Mesendoderm (in vitro differentiated cells): Measurements from ENCODE around the gene ARHGEF19.
"Not testable (repeated sequence)": the region's sequence is repeated elsewhere in the genome, so short reads cannot be mapped to it uniquely, and the experiment has no call there.

ENCODE experiments used
- DNase-seq: peaks from one replicate; pipeline ENCODE4 v3.0.0; 2013
- H2AK5ac ChIP-seq: 2 replicates; pipeline ENCODE4 v1.6.1; 2013; ENCODE audit warnings: low read length, inconsistent platforms
- H2BK120ac ChIP-seq: 2 replicates; pipeline ENCODE4 v1.6.1; 2013; ENCODE audit warnings: low read depth, mild to moderate bottlenecking, low read length, moderate library complexity, mixed read lengths
- H2BK15ac ChIP-seq: replicated peaks from 2 replicates; pipeline ENCODE4 v1.6.1; 2013; ENCODE audit warnings: low read depth, mild to moderate bottlenecking, moderate library complexity
- H2BK5ac ChIP-seq: 2 replicates; pipeline ENCODE4 v1.6.1; 2013; ENCODE audit warnings: low read length, inconsistent platforms
- H3K18ac ChIP-seq: 2 replicates; pipeline ENCODE4 v1.6.1; 2013; ENCODE audit warnings: mild to moderate bottlenecking, low read length, mixed read lengths
- H3K23ac ChIP-seq: one replicate; pipeline ENCODE4 v1.6.1; 2013; ENCODE audit warnings: low read length
- H3K27ac ChIP-seq: 2 replicates; pipeline ENCODE4 v1.5.1; 2013; ENCODE audit warnings: low read depth, mild to moderate bottlenecking, inconsistent platforms, low read length, moderate library complexity
- H3K27me3 ChIP-seq: 2 replicates; pipeline ENCODE4 v1.6.1; 2013; ENCODE audit warnings: low read length, control low read depth, mild to moderate bottlenecking, inconsistent platforms; ENCODE audit not compliant: insufficient read depth, poor library complexity
- H3K36me3 ChIP-seq: 2 replicates; pipeline ENCODE4 v1.6.1; 2013; ENCODE audit warnings: low read length, inconsistent platforms; ENCODE audit not compliant: control insufficient read depth, insufficient read depth
- H3K4ac ChIP-seq: one replicate; pipeline ENCODE4 v1.6.1; 2013; ENCODE audit warnings: low read depth, mild to moderate bottlenecking, low read length, moderate library complexity
- H3K4me1 ChIP-seq: 2 replicates; pipeline ENCODE4 v1.6.1; 2013; ENCODE audit warnings: low read depth, low read length, inconsistent platforms; ENCODE audit not compliant: control insufficient read depth
- H3K4me2 ChIP-seq: 2 replicates; pipeline ENCODE4 v1.6.1; 2013; ENCODE audit warnings: low read length
- H3K4me3 ChIP-seq: 2 replicates; pipeline ENCODE4 v1.5.1; 2013; ENCODE audit warnings: mild to moderate bottlenecking, low read length
- H3K56ac ChIP-seq: one replicate; pipeline ENCODE4 v1.6.1; 2013; ENCODE audit warnings: low read length
- H3K79me1 ChIP-seq: 2 replicates; pipeline ENCODE4 v1.6.1; 2013; ENCODE audit warnings: low read length, inconsistent platforms
- H3K79me2 ChIP-seq: 2 replicates; pipeline ENCODE4 v1.6.1; 2013; ENCODE audit warnings: mild to moderate bottlenecking, low read length; ENCODE audit not compliant: control insufficient read depth, insufficient read depth
- H3K9ac ChIP-seq: 2 replicates; pipeline ENCODE4 v1.6.1; 2013; ENCODE audit warnings: low read length, inconsistent platforms
- H4K5ac ChIP-seq: one replicate; pipeline ENCODE4 v1.6.1; 2013; ENCODE audit warnings: low read length
- H4K8ac ChIP-seq: one replicate; pipeline ENCODE4 v1.6.1; 2013; ENCODE audit warnings: low read depth, mild to moderate bottlenecking, control low read depth, low read length, moderate library complexity
- WGBS: extraction: QIAGEN DNeasy Blood & Tissue Kit; methylation state at CpG from one replicate; pipeline ENCODE4 v1.1.7; 2013; ENCODE audit warnings: low lambda C conversion rate, missing lambda C conversion rate; ENCODE audit not compliant: insufficient coverage; ENCODE audit errors: extremely low coverage; 5-methylcytosine and 5-hydroxymethylcytosine counted together

Gene ARHGEF19

DNA sequence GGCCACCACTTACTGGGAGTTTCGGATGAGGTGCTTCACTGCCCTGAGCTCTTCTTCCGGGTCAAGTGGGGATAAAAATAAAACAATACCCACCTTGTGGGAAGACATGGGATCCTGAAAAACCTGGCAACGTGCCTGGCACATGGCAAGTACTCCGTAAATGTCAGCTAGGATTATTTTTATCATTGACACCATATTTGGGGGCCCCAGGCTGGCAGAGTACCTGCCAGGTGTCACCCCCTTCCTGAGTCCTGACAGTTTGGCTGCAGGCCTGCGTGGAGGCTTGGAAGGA, 47.4 kb downstream of the ARHGEF19 start:
- Histone ChIP-seq H3K4me3 (no peak overlapping the region), H3K79me2 (no peaks in the 10 kb centered on the region), H3K56ac (peak overlapping the region; percentile 85), H4K5ac (no peak overlapping the region), H2BK15ac (no peak overlapping the region), H2BK120ac (peak overlapping the region; percentile 23), H4K8ac (no peak overlapping the region), H3K27me3 (no peaks in the 10 kb centered on the region), H3K36me3 (no peaks in the 10 kb centered on the region), H3K4me2 (no peak overlapping the region), H3K4me1 (peaks cover 24% of the 10 kb centered on the region), H3K9ac (peak overlapping the region; percentile 36), H3K18ac (peak overlapping the region; percentile 42), H3K79me1 (peaks cover 2% of the 10 kb centered on the region), H2AK5ac (peak overlapping the region; percentile 88), H3K23ac (no peak overlapping the region), H3K27ac (no peak overlapping the region), H3K4ac (peak overlapping the region; percentile 74), H2BK5ac (peak overlapping the region; percentile 86)
- DNase-seq, result no peak
- no CpG with 5 or more reads among the region's 5 CpGs for WGBS

DNA sequence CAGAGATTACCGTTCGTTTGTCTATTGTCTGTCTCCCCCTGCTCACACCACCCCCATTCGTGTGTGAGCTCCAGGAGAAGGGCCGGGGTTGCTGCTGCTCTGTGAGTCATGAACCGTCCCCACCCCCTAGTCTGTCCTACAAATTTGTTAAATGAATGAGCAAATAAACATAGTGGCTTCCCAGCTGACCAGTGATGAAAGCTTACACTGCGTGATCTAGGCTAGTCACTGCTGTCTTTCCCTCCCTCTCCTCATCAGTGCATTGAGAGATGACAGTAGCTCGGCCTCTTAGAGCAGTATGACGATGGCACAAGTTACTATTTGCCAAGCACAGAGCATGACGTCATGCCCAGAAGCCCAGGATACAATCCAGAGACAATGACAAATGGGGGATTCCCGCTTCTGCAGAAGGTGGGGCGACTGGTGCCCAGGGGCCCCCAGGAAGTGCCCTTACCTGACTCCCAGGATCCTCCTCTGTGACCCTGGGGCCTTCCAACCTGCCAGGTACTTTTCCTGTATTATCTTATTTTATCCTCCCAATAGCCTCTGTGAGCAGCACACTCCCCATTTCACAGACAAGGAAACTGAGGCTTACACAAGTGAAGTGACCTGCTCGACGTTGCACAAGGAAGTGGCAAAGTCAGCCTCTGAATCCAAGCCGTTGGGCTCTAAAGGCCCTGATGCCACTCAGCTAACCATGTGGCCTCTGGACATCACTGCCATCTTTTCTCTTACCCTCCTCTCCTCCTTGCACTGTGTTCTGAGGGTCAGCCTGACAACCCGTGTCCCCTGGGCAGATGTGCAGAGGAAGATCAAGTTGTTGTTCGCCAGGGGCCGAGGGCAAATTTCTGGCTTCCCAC, 48.0 kb downstream of the ARHGEF19 start:
- peak overlapping the region; percentile 42 for H3K18ac ChIP-seq
- WGBS, result no CpG with 5 or more reads among the region's 17 CpGs
- H3K27ac ChIP-seq, result peak overlapping the region; percentile 6
- no peak overlapping the region for H4K8ac ChIP-seq
- no peaks in the 10 kb centered on the region for H3K27me3 ChIP-seq
- peaks cover 24% of the 10 kb centered on the region for H3K4me1 ChIP-seq
- no peak overlapping the region for H3K23ac ChIP-seq
- DNase-seq, result peak; percentile 90
- peak overlapping the region; percentile 9 for H3K9ac ChIP-seq
- no peak overlapping the region for H3K4me3 ChIP-seq
- H2BK5ac ChIP-seq, result peak overlapping the region; percentile 75
- H3K4me2 ChIP-seq, result no peak overlapping the region
- peak overlapping the region; percentile 44 for H3K56ac ChIP-seq
- H3K79me1 ChIP-seq, result peaks cover 2% of the 10 kb centered on the region
- peak overlapping the region; percentile 89 for H2AK5ac ChIP-seq
- no peak overlapping the region for H2BK15ac ChIP-seq
- no peaks in the 10 kb centered on the region for H3K36me3 ChIP-seq
- peak overlapping the region; percentile 23 for H2BK120ac ChIP-seq
- H3K4ac ChIP-seq, result peak overlapping the region; percentile 74
- H3K79me2 ChIP-seq, result no peaks in the 10 kb centered on the region
- H4K5ac ChIP-seq, result no peak overlapping the region

DNA sequence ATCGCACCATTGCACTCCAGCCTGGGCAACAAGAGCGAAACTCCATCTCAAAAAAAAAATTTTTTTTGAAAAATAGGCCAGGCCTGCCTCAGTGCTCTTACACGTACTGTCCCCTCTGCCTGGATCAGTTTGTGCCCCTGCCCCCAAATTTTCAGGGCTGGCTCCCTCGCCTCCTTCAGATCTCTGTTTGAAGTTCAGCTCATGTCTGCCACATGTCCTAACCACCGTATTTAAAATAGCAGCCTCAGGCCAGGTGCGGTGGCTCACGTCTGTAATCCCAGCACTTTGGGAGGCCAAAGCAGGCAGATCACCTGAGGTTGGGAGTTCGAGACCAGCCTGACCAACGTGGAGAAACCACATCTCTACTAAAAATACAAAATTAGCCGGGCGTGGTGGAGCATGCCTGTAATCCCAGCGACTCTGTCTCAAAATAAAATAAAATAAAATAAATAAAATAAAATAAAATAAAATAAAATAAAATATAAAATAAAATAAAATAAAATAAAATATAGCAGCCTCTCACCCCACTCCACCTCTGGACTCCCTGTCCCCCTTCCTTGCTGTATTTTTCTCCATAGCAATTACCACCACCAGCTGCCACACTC, 48.7 kb downstream of the ARHGEF19 start:
- H3K36me3 ChIP-seq, H2BK120ac ChIP-seq, H3K9ac ChIP-seq, H3K79me2 ChIP-seq, H3K4me3 ChIP-seq, H3K4ac ChIP-seq, H3K79me1 ChIP-seq, H2AK5ac ChIP-seq, H3K23ac ChIP-seq, H3K27me3 ChIP-seq, H3K4me2 ChIP-seq, H4K5ac ChIP-seq, H4K8ac ChIP-seq, H2BK15ac ChIP-seq: not testable (repeated sequence)
- Histone ChIP-seq H3K27ac (peak overlapping the region; percentile 28), H3K56ac (peak overlapping the region; percentile 44), H3K4me1 (peaks cover 19% of the 10 kb centered on the region), H3K18ac (peak overlapping the region; percentile 44), H2BK5ac (peak overlapping the region; percentile 65)
- peak; percentile 62 for DNase-seq
- no CpG with 5 or more reads among the region's 12 CpGs for WGBS

GRCh38 chr1:16162163-16162822, 50.2 kb downstream of the ARHGEF19 start:
- Histone ChIP-seq H3K4me2 (peak overlapping the region; percentile 54), H2BK5ac (peak overlapping the region; percentile 64), H3K9ac (peak overlapping the region; percentile 68), H3K4ac (peak overlapping the region; percentile 93), H3K4me3 (no peak overlapping the region), H2BK15ac (no peak overlapping the region), H2BK120ac (peak overlapping the region; percentile 23), H2AK5ac (peak overlapping the region; percentile 71), H3K27ac (peak overlapping the region; percentile 49), H3K27me3 (no peaks in the 10 kb centered on the region), H3K18ac (peak overlapping the region; percentile 81), H3K4me1 (peaks cover 17% of the 10 kb centered on the region), H3K36me3 (no peaks in the 10 kb centered on the region), H4K8ac (no peak overlapping the region), H3K79me2 (no peaks in the 10 kb centered on the region), H3K23ac (peak overlapping the region; percentile 54), H3K56ac (peak overlapping the region; percentile 87), H4K5ac (peak overlapping the region; percentile 86), H3K79me1 (peaks cover 2% of the 10 kb centered on the region)
- no CpG with 5 or more reads among the region's 32 CpGs for WGBS
- DNase-seq, result peak; percentile 83

- H3K4me3 ChIP-seq, result no peak overlapping the region
- H3K4me1 ChIP-seq, result peaks cover 20% of the 10 kb centered on the region
- peak overlapping the region; percentile 1 for H2AK5ac ChIP-seq
- DNase-seq, result no peak
- no peak overlapping the region for H2BK15ac ChIP-seq
- peak overlapping the region; percentile 93 for H3K4ac ChIP-seq
- peak overlapping the region; percentile 23 for H2BK120ac ChIP-seq
- H2BK5ac ChIP-seq, result peak overlapping the region; percentile 6
- no peak overlapping the region for H4K8ac ChIP-seq
- H3K79me2 ChIP-seq, result no peaks in the 10 kb centered on the region
- peaks cover 4% of the 10 kb centered on the region for H3K79me1 ChIP-seq
- H3K27ac ChIP-seq, result no peak overlapping the region
- H3K18ac ChIP-seq, result peak overlapping the region; percentile 81
- no peaks in the 10 kb centered on the region for H3K36me3 ChIP-seq
- H3K27me3 ChIP-seq, result no peaks in the 10 kb centered on the region
- H3K56ac ChIP-seq, result peak overlapping the region; percentile 87
- H3K9ac ChIP-seq, result peak overlapping the region; percentile 44
- H4K5ac ChIP-seq, result no peak overlapping the region
- no peak overlapping the region for H3K4me2 ChIP-seq
- WGBS, result no CpG with 5 or more reads among the region's 5 CpGs
- no peak overlapping the region for H3K23ac ChIP-seq
Observed at GRCh38 chr1:16161717-16162116, 50.7 kb downstream of the ARHGEF19 start.
